RWPE1 (cell line): ENCODE data around the gene PAIP2B.

ENCODE experiments used
- CTCF ChIA-PET: fragments of 350-600 bp; sonication (Branson Sonifier 250); formaldehyde crosslinking; extraction: SDS; loops from one replicate; lab custom pipeline; 2021; lab: Yijun Ruan, JAX
- POLR2A ChIA-PET: fragments of 400-600 bp; formaldehyde crosslinking; extraction: SDS; loops from one replicate; lab custom pipeline; 2020; ENCODE audit warnings: antibody characterized with exemption; ENCODE audit not compliant: low non-redundant PET; lab: Yijun Ruan, JAX
- DNase-seq: peaks from one replicate; pipeline ENCODE4 v3.0.0; 2012; ENCODE audit warnings: low spot score
- H3K27ac ChIP-seq: fragments of 450-650 bp; 2 replicates; pipeline ENCODE4 v1.5.1; 2017
- CTCF ChIP-seq: fragments of 450-650 bp; conservative IDR thresholded peaks from 2 replicates; pipeline ENCODE4 v1.5.1; 2017; ENCODE audit warnings: low read depth, mild to moderate bottlenecking

Gene PAIP2B

GRCh38 chr2:71224935-71225334 is 2.0 kb downstream of the PAIP2B start:
- no peak overlapping the region for H3K27ac ChIP-seq
- ChIA-PET POLR2A (interaction anchor here (0.7 kb wide), 1 partner anchor 52 kb away, joined by 3 read pairs; no protein-coding TSS in a partner anchor), CTCF (interaction anchor here (1.1 kb wide), 1 partner anchor 107 kb away, joined by 4 read pairs; the partner anchor contains the start of gene ZNF638)
- no peak for TF ChIP-seq CTCF
- no peak for DNase-seq

- ChIA-PET CTCF (interaction anchor here (0.6 to 1.6 kb wide), 5 partner anchors 52 to 289 kb away, joined by 3 to 5 read pairs (median 3); partner anchors contain the start of gene ZNF638), POLR2A (no interaction called here)
- DNase-seq = no peak
- no peak for TF ChIP-seq CTCF
- H3K27ac ChIP-seq = no peak overlapping the region
These were observed 2.4 kb downstream of the PAIP2B start for GRCh38 chr2:71224457-71224856.

- peak; percentile 42 for TF ChIP-seq CTCF
- POLR2A ChIA-PET = interaction anchor here (0.7 kb wide), 1 partner anchor 122 kb away, joined by 10 read pairs; no protein-coding TSS in a partner anchor
- no peak overlapping the region for H3K27ac ChIP-seq
- CTCF ChIA-PET = interaction anchor here (0.6 to 1.6 kb wide), 8 partner anchors 20 to 1383 kb away, joined by 3 to 5 read pairs (median 4); partner anchors contain the start of gene ZNF638
- DNase-seq = peak; percentile 18
These were observed 3.1 kb downstream of the PAIP2B start for GRCh38 chr2:71223767-71224333.

GRCh38 chr2:71220743-71221142 is 6.2 kb downstream of the PAIP2B start:
- H3K27ac ChIP-seq = no peak overlapping the region
- no peak for DNase-seq
- CTCF ChIA-PET = interaction anchor here (0.6 kb wide), 2 partner anchors 111 to 293 kb away, joined by 3 to 5 read pairs; partner anchors contain the start of gene ZNF638
- POLR2A ChIA-PET = no interaction called here
- TF ChIP-seq CTCF = no peak

GRCh38 chr2:71216501-71216900 is 10.4 kb downstream of the PAIP2B start:
- H3K27ac ChIP-seq = no peak overlapping the region
- TF ChIP-seq CTCF = no peak
- ChIA-PET POLR2A (no interaction called here), CTCF (no interaction called here)
- no peak for DNase-seq

- no peak overlapping the region for H3K27ac ChIP-seq
- ChIA-PET CTCF (interaction anchor here (0.5 kb wide), 1 partner anchor 173 kb away, joined by 7 read pairs; no protein-coding TSS in a partner anchor), POLR2A (no interaction called here)
- DNase-seq = no peak
- no peak for TF ChIP-seq CTCF
These were observed 11.5 kb downstream of the PAIP2B start for GRCh38 chr2:71215447-71215846.
